HepG2 (cell line): ENCODE results near the gene PHTF2. TPM values are rescaled to one million over a fixed set of nuclear protein-coding genes. Genes with fewer than 3 reads are reported as not detected.

Source experiments
- HINFP ChIP-seq: sonication (generic); formaldehyde crosslinking; IDR thresholded peaks from 2 replicates; pipeline ENCODE4 v1.4.0; 2020; ENCODE audit warnings: low read depth, mild to moderate bottlenecking, missing genetic modification reagents
- HNF1A ChIP-seq, 2 experiments: sonication (generic) in 1 of 2; formaldehyde crosslinking in 1 of 2; IDR thresholded peaks; 2 replicates each; pipeline versions ENCODE4 v1.4.0 to v1.6.1; 2016 to 2020; ENCODE audit warnings: borderline replicate concordance in 1 of 2, low read depth in 1 of 2, mild to moderate bottlenecking in 1 of 2, missing genetic modification reagents in 1 of 2
- KAT7 ChIP-seq: IDR thresholded peaks from 2 replicates; pipeline ENCODE4 v1.6.1; 2018; ENCODE audit warnings: borderline replicate concordance, missing compliant biosample characterization
- KDM5B ChIP-seq: sonication (generic); formaldehyde crosslinking; IDR thresholded peaks from 2 replicates; pipeline ENCODE4 v1.4.0; 2020; ENCODE audit warnings: missing genetic modification reagents, mild to moderate bottlenecking, borderline replicate concordance
- MXI1 ChIP-seq: IDR thresholded peaks from 3 replicates; pipeline ENCODE4 v1.6.1; 2012; ENCODE audit warnings: low read depth, low read length, inconsistent platforms, borderline replicate concordance
- NCOA1 ChIP-seq: sonication (generic); formaldehyde crosslinking; IDR thresholded peaks from 2 replicates; pipeline ENCODE4 v1.9.0; 2021; ENCODE audit warnings: missing genetic modification reagents
- NCOA5 ChIP-seq: sonication (generic); formaldehyde crosslinking; IDR thresholded peaks from 2 replicates; pipeline ENCODE4 v1.4.0; 2020; ENCODE audit warnings: missing genetic modification reagents
- PHB2 ChIP-seq: fragments of 450-650 bp; IDR thresholded peaks from 2 replicates; pipeline ENCODE4 v1.6.1; 2018; ENCODE audit not compliant: partially characterized antibody
- POLR2A ChIP-seq, 2 experiments: IDR thresholded peaks; 2 replicates each; pipeline ENCODE4 v1.6.1; 2011; ENCODE audit warnings: low read depth in 2 of 2, low read length in 2 of 2, mild to moderate bottlenecking in 1 of 2, moderate library complexity in 1 of 2; ENCODE audit not compliant: insufficient read depth in 1 of 2
- TBX2 ChIP-seq: sonication (generic); formaldehyde crosslinking; IDR thresholded peaks from 2 replicates; pipeline ENCODE4 v1.5.0; 2020; ENCODE audit warnings: missing genetic modification reagents, mild to moderate bottlenecking, borderline replicate concordance
- TCF12 ChIP-seq, 2 experiments: fragments of 450-650 bp in 1 of 2; sonication (generic) in 1 of 2; formaldehyde crosslinking in 1 of 2; IDR thresholded peaks; 2 replicates each; pipeline versions ENCODE4 v1.6.1 to v1.8.0; 2017 to 2022; ENCODE audit warnings: antibody characterized with exemption in 1 of 2, mild to moderate bottlenecking in 1 of 2, missing genetic modification reagents in 1 of 2, moderate library complexity in 1 of 2
- ZBTB38 ChIP-seq: sonication (generic); formaldehyde crosslinking; IDR thresholded peaks from 2 replicates; pipeline ENCODE4 v1.5.1; 2020; ENCODE audit warnings: mild to moderate bottlenecking, missing genetic modification reagents
- ZNF101 ChIP-seq: sonication (generic); formaldehyde crosslinking; IDR thresholded peaks from 2 replicates; pipeline ENCODE4 v1.4.0; 2020; ENCODE audit warnings: mild to moderate bottlenecking, low read depth, missing genetic modification reagents, borderline replicate concordance
- ZNF552 ChIP-seq: sonication (generic); formaldehyde crosslinking; IDR thresholded peaks from 2 replicates; pipeline ENCODE4 v1.9.0; 2022; ENCODE audit warnings: missing genetic modification reagents, mild to moderate bottlenecking, borderline replicate concordance
- ZNF556 ChIP-seq: sonication (generic); formaldehyde crosslinking; IDR thresholded peaks from 2 replicates; pipeline ENCODE4 v1.4.0; 2020; ENCODE audit warnings: mild to moderate bottlenecking, missing genetic modification reagents, borderline replicate concordance
- ZNF782 ChIP-seq: sonication (generic); formaldehyde crosslinking; IDR thresholded peaks from 2 replicates; pipeline ENCODE4 v1.4.0; 2020; ENCODE audit warnings: missing genetic modification reagents, mild to moderate bottlenecking, borderline replicate concordance
- polyA plus RNA-seq, 8 experiments: library from polyadenylated mRNA; depleted of rRNA in 3 of 8; stranded (reverse) in 7 of 8; unstranded in 1 of 8; fragments of >200 nt; fragmentation: Illumina TruSeq in 4 of 8; extraction: Trizol in 4 of 8; gene quantifications; 2 replicates each; pipeline versions ENCODE4 v1.2.1 to v1.2.3, GENCODE V29; 2011 to 2016; ENCODE audit warnings: low read depth in 4 of 8, missing spikeins in 1 of 8, mixed read lengths in 1 of 8; ENCODE audit not compliant: insufficient read depth in 1 of 8
- total RNA-seq, 5 experiments: library from RNA; depleted of rRNA; stranded (reverse); fragments of >200 nt; fragmentation: Illumina TruSeq; extraction: Trizol; gene quantifications; 2 replicates each; pipeline ENCODE4 v1.2.3, GENCODE V29; 2016; ENCODE audit warnings: low read depth in 1 of 5
- TF ChIP-seq, protein P1 (sequence below): sonication (generic); formaldehyde crosslinking; IDR thresholded peaks from 2 replicates; pipeline ENCODE4 v1.4.0; 2020; ENCODE audit warnings: missing genetic modification reagents, mild to moderate bottlenecking, borderline replicate concordance
- TF ChIP-seq, protein P2 (sequence below): sonication (generic); formaldehyde crosslinking; IDR thresholded peaks from 2 replicates; pipeline ENCODE4 v1.8.1; 2023; ENCODE audit warnings: missing genetic modification reagents, mild to moderate bottlenecking, borderline replicate concordance
- TF ChIP-seq, protein P3 (sequence below): IDR thresholded peaks from 2 replicates; pipeline ENCODE4 v1.6.1; 2016; ENCODE audit warnings: mild to moderate bottlenecking

PHTF2 gene
- total and polyA plus RNA-seq, 2 of the 13 experiments (the other 11 are each of a cell fraction or from before 2014, with no cell fraction given), result 7.4 to 10.2 TPM

GRCh38 chr7:77797734-77798393 is 709 bp upstream of the PHTF2 start (continued):
- TF ChIP-seq TBX2 (CRISPR knock-in tag), result no peak
- 0 out of 2 replicates have a peak, but pooled peaks have one; percentile 50 for TF ChIP-seq ZNF552
- TF ChIP-seq ZNF556 (CRISPR knock-in tag), result 0 out of 2 replicates have a peak, but pooled peaks have one; percentile 29
- TF ChIP-seq POLR2A (IDR thresholded peaks at IDR 0.05; ENCODE audit: insufficient read depth in 1 of 2, low read depth in 2 of 2, low read length in 2 of 2), result 0 out of 4 replicates have a peak, but pooled peaks of 1 of the 2 experiments have one; percentile 4
- TF ChIP-seq, protein P1, sequence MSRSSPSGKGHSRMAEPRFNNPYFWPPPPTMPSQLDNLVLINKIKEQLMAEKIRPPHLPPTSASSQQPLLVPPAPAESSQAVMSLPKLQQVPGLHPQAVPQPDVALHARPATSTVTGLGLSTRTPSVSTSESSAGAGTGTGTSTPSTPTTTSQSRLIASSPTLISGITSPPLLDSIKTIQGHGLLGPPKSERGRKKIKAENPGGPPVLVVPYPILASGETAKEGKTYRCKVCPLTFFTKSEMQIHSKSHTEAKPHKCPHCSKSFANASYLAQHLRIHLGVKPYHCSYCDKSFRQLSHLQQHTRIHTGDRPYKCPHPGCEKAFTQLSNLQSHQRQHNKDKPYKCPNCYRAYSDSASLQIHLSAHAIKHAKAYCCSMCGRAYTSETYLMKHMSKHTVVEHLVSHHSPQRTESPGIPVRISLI (CRISPR knock-in tag), result peak; percentile 88
- 0 out of 2 replicates have a peak, but pooled peaks have one; percentile 64 for TF ChIP-seq ZNF101 (CRISPR knock-in tag)
- peak; percentile 58; the same call in 1 of the 2 replicates for TF ChIP-seq NCOA1 (CRISPR knock-in tag)
- no peak for TF ChIP-seq HNF1A (IDR thresholded peaks at IDR 0.05; ENCODE audit: low read depth)
- 0 out of 2 replicates have a peak, but pooled peaks have one; percentile 20 for TF ChIP-seq HNF1A (CRISPR knock-in tag; IDR thresholded peaks at IDR 0.05; ENCODE audit: borderline replicate concordance)
- peak; percentile 60; the same call in 1 of the 2 replicates for TF ChIP-seq KDM5B (CRISPR knock-in tag)
- TF ChIP-seq, protein P2, sequence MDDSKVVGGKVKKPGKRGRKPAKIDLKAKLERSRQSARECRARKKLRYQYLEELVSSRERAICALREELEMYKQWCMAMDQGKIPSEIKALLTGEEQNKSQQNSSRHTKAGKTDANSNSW (CRISPR knock-in tag), result no peak
- peak; percentile 28; the same call in 1 of the 3 replicates for TF ChIP-seq MXI1
- peak; percentile 63; the same call in 1 of the 2 replicates for TF ChIP-seq ZNF782 (CRISPR knock-in tag)
- TF ChIP-seq NCOA5 (CRISPR knock-in tag), result no peak
- 0 out of 2 replicates have a peak, but pooled peaks have one; percentile 47 for TF ChIP-seq KAT7 (CRISPR knock-in tag)
- 0 out of 2 replicates have a peak, but pooled peaks have one; percentile 22 for TF ChIP-seq ZBTB38 (CRISPR knock-in tag)
- TF ChIP-seq, protein P3, sequence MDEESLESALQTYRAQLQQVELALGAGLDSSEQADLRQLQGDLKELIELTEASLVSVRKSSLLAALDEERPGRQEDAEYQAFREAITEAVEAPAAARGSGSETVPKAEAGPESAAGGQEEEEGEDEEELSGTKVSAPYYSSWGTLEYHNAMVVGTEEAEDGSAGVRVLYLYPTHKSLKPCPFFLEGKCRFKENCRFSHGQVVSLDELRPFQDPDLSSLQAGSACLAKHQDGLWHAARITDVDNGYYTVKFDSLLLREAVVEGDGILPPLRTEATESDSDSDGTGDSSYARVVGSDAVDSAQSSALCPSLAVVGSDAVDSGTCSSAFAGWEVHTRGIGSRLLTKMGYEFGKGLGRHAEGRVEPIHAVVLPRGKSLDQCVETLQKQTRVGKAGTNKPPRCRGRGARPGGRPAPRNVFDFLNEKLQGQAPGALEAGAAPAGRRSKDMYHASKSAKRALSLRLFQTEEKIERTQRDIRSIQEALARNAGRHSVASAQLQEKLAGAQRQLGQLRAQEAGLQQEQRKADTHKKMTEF (CRISPR knock-in tag), result no peak
- 0 out of 2 replicates have a peak, but pooled peaks have one; percentile 50 for TF ChIP-seq HINFP (CRISPR knock-in tag)
- TF ChIP-seq PHB2, result no peak
- no peak for TF ChIP-seq TCF12 (IDR thresholded peaks at IDR 0.05)
- TF ChIP-seq TCF12 (CRISPR knock-in tag; IDR thresholded peaks at IDR 0.05), result 0 out of 2 replicates have a peak, but pooled peaks have one; percentile 8
